HCEC 1CT (cell line): Measurements from ENCODE around the gene ZDHHC13.

Experiments
- DNase-seq: peaks from one replicate; pipeline ENCODE4 v3.0.0-alpha.2; 2017

The ZDHHC13 gene

GRCh38 chr11:19116971-19117759 lies at the start of gene ZDHHC13:
Gene ZDHHC13 (plus strand): TSS chr11:19117168. CDS start chr11:19117250, 82 bp downstream.
- DNase-seq = peak; percentile 79

GRCh38 chr11:19071255-19071654 lies 45.7 kb upstream of the ZDHHC13 start:
- DNase-seq = peak; percentile 88

GRCh38 chr11:19072464-19072863 lies 44.5 kb upstream of the ZDHHC13 start:
- DNase-seq = no peak

GRCh38 chr11:19073454-19074415 lies 43.2 kb upstream of the ZDHHC13 start:
- no peak for DNase-seq

GRCh38 chr11:19075636-19076035 lies 41.3 kb upstream of the ZDHHC13 start:
- DNase-seq = no peak

GRCh38 chr11:19076744-19077589 lies 40.0 kb upstream of the ZDHHC13 start:
- DNase-seq = peak; percentile 24

- DNase-seq = no peak
Measured at GRCh38 chr11:19077965-19078364, 39.0 kb upstream of the ZDHHC13 start.

- DNase-seq = peak; percentile 94
Measured at GRCh38 chr11:19079643-19080440, 37.1 kb upstream of the ZDHHC13 start.

- DNase-seq = peak; percentile 78
Measured at GRCh38 chr11:19080579-19080993, 36.4 kb upstream of the ZDHHC13 start.

GRCh38 chr11:19083166-19083565 lies 33.8 kb upstream of the ZDHHC13 start:
- no peak for DNase-seq

- no peak for DNase-seq
Measured at GRCh38 chr11:19084661-19085315, 32.2 kb upstream of the ZDHHC13 start.

- peak; percentile 93 for DNase-seq
Measured at GRCh38 chr11:19087658-19088057, 29.3 kb upstream of the ZDHHC13 start.

GRCh38 chr11:19088791-19089190 lies 28.2 kb upstream of the ZDHHC13 start:
- no peak for DNase-seq

GRCh38 chr11:19089421-19089820 lies 27.5 kb upstream of the ZDHHC13 start:
- DNase-seq = no peak

GRCh38 chr11:19091366-19091765 lies 25.6 kb upstream of the ZDHHC13 start:
- DNase-seq = no peak

- no peak for DNase-seq
Measured at GRCh38 chr11:19092342-19092741, 24.6 kb upstream of the ZDHHC13 start.

- DNase-seq = no peak
Measured at GRCh38 chr11:19092850-19093249, 24.1 kb upstream of the ZDHHC13 start.

GRCh38 chr11:19093976-19094375 lies 23.0 kb upstream of the ZDHHC13 start:
- peak; percentile 34 for DNase-seq

- peak; percentile 24 for DNase-seq
Measured at GRCh38 chr11:19094859-19095258, 22.1 kb upstream of the ZDHHC13 start.

- DNase-seq = no peak
Measured at GRCh38 chr11:19099093-19099492, 17.9 kb upstream of the ZDHHC13 start.

- DNase-seq = no peak
Measured at GRCh38 chr11:19100885-19101284, 16.1 kb upstream of the ZDHHC13 start.
